IMR-90 (cell line): Measurements from ENCODE around the gene RNF166. TPM values are rescaled to one million over a fixed set of nuclear protein-coding genes. Genes with fewer than 3 reads are reported as not detected.

Source experiments
- ATAC-seq: fragments of 200-7000 bp; cut with Tn5 transposase; 2 replicates; pipeline ENCODE4 v1.9.1; 2020; ENCODE audit warnings: low read depth, mild to moderate bottlenecking, moderate library complexity
- BruUV-seq: library from RNA; stranded (reverse); fragments of 400-500 nt; replicated peaks from 2 replicates; lab custom pipeline; 2021; lab: Mats Ljungman, UMichigan
- CTCF ChIA-PET: fragments of 300-600 bp; formaldehyde crosslinking; extraction: SDS; loops from one replicate; lab custom pipeline; 2021; ENCODE audit warnings: antibody characterized with exemption; lab: Yijun Ruan, JAX
- POLR2A ChIA-PET: fragments of 300-600 bp; sonication (Branson Sonifier 250); formaldehyde crosslinking; loops from one replicate; lab custom pipeline; 2022; ENCODE audit warnings: antibody characterized with exemption; ENCODE audit not compliant: unreplicated experiment; lab: Charles Lee
- DNase-seq: peaks from one replicate; pipeline ENCODE4 v3.0.0; 2013
- H2AFZ ChIP-seq: replicated peaks from 2 replicates; pipeline ENCODE3; 2013; ENCODE audit warnings: low read length, mild to moderate bottlenecking; ENCODE audit not compliant: poor library complexity
- H2AK5ac ChIP-seq: 2 replicates; pipeline ENCODE4 v1.6.1; 2013; ENCODE audit warnings: low read depth, low read length, inconsistent platforms
- H2AK9ac ChIP-seq: replicated peaks from 2 replicates; pipeline ENCODE3; 2013; ENCODE audit warnings: mild to moderate bottlenecking, low read depth, low read length, moderate library complexity; ENCODE audit not compliant: poor library complexity
- H2BK120ac ChIP-seq: 2 replicates; pipeline ENCODE4 v1.6.1; 2013; ENCODE audit warnings: low read depth, low read length, inconsistent platforms
- H2BK15ac ChIP-seq: 3 replicates; pipeline ENCODE4 v1.6.1; 2013; ENCODE audit warnings: low read depth, low read length, inconsistent platforms
- H2BK20ac ChIP-seq: 2 replicates; pipeline ENCODE4 v1.6.1; 2013; ENCODE audit warnings: low read depth, mild to moderate bottlenecking, inconsistent platforms, low read length, moderate library complexity
- H2BK5ac ChIP-seq: 2 replicates; pipeline ENCODE4 v1.6.1; 2013; ENCODE audit warnings: mild to moderate bottlenecking, low read depth, low read length, inconsistent platforms; ENCODE audit not compliant: poor library complexity, severe bottlenecking
- H3K14ac ChIP-seq: replicated peaks from 2 replicates; pipeline ENCODE4 v1.6.1; 2013; ENCODE audit warnings: low read depth, low read length, inconsistent platforms
- H3K18ac ChIP-seq: 2 replicates; pipeline ENCODE4 v1.6.1; 2013; ENCODE audit warnings: low read depth, low read length, control low read depth
- H3K23ac ChIP-seq: 2 replicates; pipeline ENCODE4 v1.6.1; 2013; ENCODE audit warnings: low read depth, low read length, inconsistent platforms
- H3K27ac ChIP-seq: 2 replicates; pipeline ENCODE4 v1.5.1; 2013; ENCODE audit warnings: mild to moderate bottlenecking, control low read depth, low read length; ENCODE audit not compliant: insufficient read depth
- H3K27me3 ChIP-seq: 2 replicates; pipeline ENCODE4 v1.6.1; 2013; ENCODE audit warnings: low read length; ENCODE audit not compliant: control insufficient read depth, insufficient read depth
- H3K36me3 ChIP-seq: 2 replicates; pipeline ENCODE4 v1.6.1; 2013; ENCODE audit warnings: low read length, mixed read lengths; ENCODE audit not compliant: control insufficient read depth, insufficient read depth
- H3K4ac ChIP-seq: 2 replicates; pipeline ENCODE4 v1.6.1; 2013; ENCODE audit warnings: low read depth, low read length, inconsistent platforms
- H3K4me1 ChIP-seq: 2 replicates; pipeline ENCODE4 v1.6.1; 2013; ENCODE audit warnings: low read length, mixed read lengths; ENCODE audit not compliant: control insufficient read depth, insufficient read depth
- H3K4me2 ChIP-seq: 2 replicates; pipeline ENCODE4 v1.6.1; 2013; ENCODE audit warnings: low read depth, mild to moderate bottlenecking, control low read depth, low read length, moderate library complexity
- H3K4me3 ChIP-seq: 2 replicates; pipeline ENCODE4 v1.5.1; 2013; ENCODE audit warnings: low read depth, mild to moderate bottlenecking, control low read depth, low read length, moderate library complexity; ENCODE audit not compliant: insufficient read depth
- H3K56ac ChIP-seq: 2 replicates; pipeline ENCODE4 v1.6.1; 2013; ENCODE audit warnings: low read length, inconsistent platforms; ENCODE audit not compliant: insufficient read depth; ENCODE audit errors: extremely low read depth
- H3K79me1 ChIP-seq, 2 experiments: 2 replicates each; pipeline ENCODE4 v1.6.1; 2013; ENCODE audit warnings: low read length in 2 of 2, inconsistent platforms in 1 of 2, low read depth in 1 of 2
- H3K9ac ChIP-seq: 2 replicates; pipeline ENCODE4 v1.6.1; 2013; ENCODE audit warnings: low read depth, low read length, control low read depth
- H3K9me1 ChIP-seq: 2 replicates; pipeline ENCODE4 v1.6.1; 2013; ENCODE audit warnings: low read length, inconsistent platforms; ENCODE audit not compliant: insufficient read depth
- H3K9me3 ChIP-seq: 2 replicates; pipeline ENCODE4 v1.6.1; 2013; ENCODE audit warnings: low read length; ENCODE audit not compliant: control insufficient read depth, insufficient read depth
- H4K20me1 ChIP-seq: 2 replicates; pipeline ENCODE4 v1.6.1; 2013; ENCODE audit warnings: low read length, inconsistent platforms; ENCODE audit not compliant: insufficient read depth
- H4K5ac ChIP-seq: 2 replicates; pipeline ENCODE4 v1.6.1; 2013; ENCODE audit warnings: mild to moderate bottlenecking, low read depth, low read length, control low read depth
- H4K8ac ChIP-seq, 2 experiments: 2 replicates each; pipeline ENCODE4 v1.6.1; 2013; ENCODE audit warnings: low read depth in 2 of 2, low read length in 2 of 2, control low read depth in 1 of 2, inconsistent platforms in 1 of 2
- H4K91ac ChIP-seq: 2 replicates; pipeline ENCODE4 v1.6.1; 2013; ENCODE audit warnings: low read depth, low read length, inconsistent platforms; ENCODE audit not compliant: insufficient read depth
- BHLHE40 ChIP-seq: fragments of 150-350 bp; IDR thresholded peaks from 2 replicates; pipeline ENCODE4 v1.6.1; 2016; ENCODE audit warnings: mild to moderate bottlenecking, low read depth, low read length
- CEBPB ChIP-seq: IDR thresholded peaks from 2 replicates; pipeline ENCODE4 v1.6.1; 2012; ENCODE audit warnings: low read depth, low read length, improper control_type of control experiment
- CHD1 ChIP-seq: IDR thresholded peaks from 2 replicates; pipeline ENCODE4 v1.6.1; 2012; ENCODE audit warnings: low read depth, low read length, improper control_type of control experiment
- CTCF ChIP-seq: conservative IDR thresholded peaks from 2 replicates; pipeline ENCODE4 v1.5.1; 2012; ENCODE audit warnings: mild to moderate bottlenecking, low read depth, low read length, improper control_type of control experiment
- FOS ChIP-seq: fragments of 150-350 bp; IDR thresholded peaks from 2 replicates; pipeline ENCODE4 v1.6.1; 2016; ENCODE audit warnings: low read depth, low read length
- MAZ ChIP-seq: IDR thresholded peaks from 2 replicates; pipeline ENCODE4 v1.6.1; 2012; ENCODE audit warnings: low read depth, mild to moderate bottlenecking, low read length, improper control_type of control experiment, moderate library complexity, borderline replicate concordance
- MXI1 ChIP-seq: IDR thresholded peaks from 2 replicates; pipeline ENCODE4 v1.6.1; 2012; ENCODE audit warnings: low read depth, mild to moderate bottlenecking, low read length, moderate library complexity, borderline replicate concordance
- NFE2L2 ChIP-seq: fragments of 150-350 bp; IDR thresholded peaks from 2 replicates; pipeline ENCODE4 v1.6.1; 2016; ENCODE audit warnings: low read depth, mild to moderate bottlenecking, low read length
- POLR2A ChIP-seq: IDR thresholded peaks from 2 replicates; pipeline ENCODE4 v1.6.1; 2012; ENCODE audit warnings: mild to moderate bottlenecking, low read depth, low read length
- RAD21 ChIP-seq: IDR thresholded peaks from 2 replicates; pipeline ENCODE4 v1.6.1; 2012; ENCODE audit warnings: low read length, improper control_type of control experiment
- USF2 ChIP-seq: fragments of 150-350 bp; IDR thresholded peaks from 2 replicates; pipeline ENCODE4 v1.6.1; 2017; ENCODE audit warnings: mild to moderate bottlenecking, antibody characterized with exemption, low read length, low read depth
- WGBS, 2 experiments: methylation state at CpG; one replicate each; pipeline versions ENCODE4 v1.1.5 to v1.1.7; 2013; ENCODE audit warnings: missing lambda C conversion rate in 2 of 2; ENCODE audit not compliant: insufficient read length in 1 of 2; ENCODE audit errors: extremely low coverage in 2 of 2; 5-methylcytosine and 5-hydroxymethylcytosine counted together
- dilution Hi-C: fragments of 300-500 bp; cut with HindIII; formaldehyde crosslinking; loops from one replicate; pipeline ENCODE4 v1.14.3; 2018; ENCODE audit warnings: low sequenced_read_pairs; ENCODE audit not compliant: unreplicated experiment
- in situ Hi-C: fragments of 300-500 bp; cut with MboI; formaldehyde crosslinking; loops from 3 replicates; pipeline ENCODE4 v1.14.3; 2019; ENCODE audit warnings: low sequenced_read_pairs, inconsistent platforms, mixed read lengths
- intact Hi-C: fragments of 100-400 bp; cut with micrococcal nuclease; formaldehyde crosslinking; loops from 2 replicates; pipeline ENCODE4 v1.10.0; 2022
- polyA plus RNA-seq, 3 experiments: library from polyadenylated mRNA; depleted of rRNA; stranded (reverse); fragments of >200 nt; gene quantifications; 2 replicates each; pipeline ENCODE4 v1.2.3, GENCODE V29; 2012; ENCODE audit warnings: low replicate concordance in 1 of 3
- total RNA-seq: library from RNA; depleted of rRNA; stranded (reverse); fragments of >200 nt; gene quantifications from 2 replicates; pipeline ENCODE4 v1.2.3, GENCODE V29; 2012

RNF166 gene
- total and polyA plus RNA-seq, 2 of the 4 experiments (the other 2 are of a cell fraction) = 8.1 to 17.4 TPM

- H3K4ac ChIP-seq = no peak overlapping the region
- H2BK5ac ChIP-seq = no peak overlapping the region
- TF ChIP-seq MAZ (no peak), FOS (no peak), USF2 (no peak), CHD1 (no peak), RAD21 (no peak), CTCF (no peak), BHLHE40 (no peak), MXI1 (no peak), CEBPB (no peak), POLR2A (no peak), NFE2L2 (no peak)
- H2AK5ac ChIP-seq = no peak overlapping the region
- H4K8ac ChIP-seq = no peak overlapping the region
- CTCF ChIA-PET = interaction anchor here (0.7 kb wide), 1 partner anchor 416 kb away, joined by 3 read pairs; no protein-coding TSS in a partner anchor
- H2BK20ac ChIP-seq = no peak overlapping the region
- H3K4me3 ChIP-seq = no peak overlapping the region
- H3K9me1 ChIP-seq = peaks cover 13% of the 10 kb centered on the region
- in situ Hi-C loops = no loop called here
- 64% methylated on average over 8 of the region's 12 CpGs; no CpG with 5 or more reads in 1 of the 2 experiments for WGBS, 2 experiments
- H2AK9ac ChIP-seq = peak overlapping the region; percentile 24
- peak overlapping the region; percentile 32 for H2AFZ ChIP-seq
- H3K9ac ChIP-seq = no peak overlapping the region
- H2BK120ac ChIP-seq = no peak overlapping the region
- POLR2A ChIA-PET = no interaction called here
- peaks cover 86% of the 10 kb centered on the region for H4K20me1 ChIP-seq
- no peak overlapping the region for H3K23ac ChIP-seq
- no peak overlapping the region for H3K56ac ChIP-seq
- no peak overlapping the region for H3K18ac ChIP-seq
- H3K27ac ChIP-seq = no peak overlapping the region
- no peak overlapping the region for H3K4me2 ChIP-seq
- H3K14ac ChIP-seq = no peak overlapping the region
- no peaks in the 10 kb centered on the region for H3K9me3 ChIP-seq
- peaks cover 6% of the 10 kb centered on the region; the same call in 1 of the 2 replicates for H3K36me3 ChIP-seq
- H4K5ac ChIP-seq = no peak overlapping the region
- ATAC-seq = no peak
- BruUV-seq = no TSS peak
- no peak for DNase-seq
- H4K91ac ChIP-seq = no peak overlapping the region
- H3K79me1 ChIP-seq = peaks cover 13 to 85% of the 10 kb centered on the region in 2 experiments
- peaks cover 16% of the 10 kb centered on the region for H3K4me1 ChIP-seq
- intact Hi-C loops = no loop called here
- dilution Hi-C loops = no loop called here
- no peak overlapping the region for H2BK15ac ChIP-seq
- H3K27me3 ChIP-seq = no peaks in the 10 kb centered on the region
Observed at GRCh38 chr16:88750854-88751253, 44.6 kb upstream of the RNF166 start.
